A673 (cell line): ENCODE measurements around the gene DTYMK. TPM values are rescaled to one million over a fixed set of nuclear protein-coding genes. Genes with fewer than 3 reads are reported as not detected.

ENCODE experiments used
- Bru-seq: library from RNA; stranded (reverse); fragments of 400-500 nt; gene quantifications from one replicate; lab custom pipeline; 2021; lab: Mats Ljungman, UMichigan
- BruChase-seq, 2 experiments: library from RNA; stranded (reverse); fragments of 400-500 nt; gene quantifications; one replicate each; lab custom pipeline; 2021; lab: Mats Ljungman, UMichigan
- BruUV-seq: library from RNA; stranded (reverse); fragments of 400-500 nt; replicated peaks from 2 replicates; lab custom pipeline; 2021; lab: Mats Ljungman, UMichigan
- CTCF ChIA-PET: fragments of 300-600 bp; sonication (Branson Sonifier 250); formaldehyde crosslinking; loops from one replicate; lab custom pipeline; 2022; ENCODE audit warnings: antibody characterized with exemption; lab: Charles Lee
- POLR2A ChIA-PET: fragments of 300-600 bp; sonication (Branson Sonifier 250); formaldehyde crosslinking; loops from one replicate; lab custom pipeline; 2022; ENCODE audit warnings: antibody characterized with exemption; ENCODE audit not compliant: low non-redundant PET; lab: Charles Lee
- DNase-seq: peaks from one replicate; pipeline ENCODE4 v3.0.0-alpha.2; 2015; ENCODE audit warnings: low spot score
- H3K27ac ChIP-seq: fragments of 200-600 bp; sonication (generic); 2 replicates; pipeline ENCODE4 v1.5.1; 2016; ENCODE audit warnings: mixed run types, low read depth, mild to moderate bottlenecking, mixed read lengths, antibody characterized with exemption, low read length; ENCODE audit not compliant: poor library complexity, severe bottlenecking
- H3K27me3 ChIP-seq: fragments of 200-600 bp; sonication (generic); replicated peaks from 2 replicates; pipeline ENCODE4 v1.6.1; 2017; ENCODE audit warnings: mixed run types, low read depth, mild to moderate bottlenecking, mixed read lengths, antibody characterized with exemption, low read length; ENCODE audit not compliant: insufficient read depth, poor library complexity
- H3K36me3 ChIP-seq: fragments of 200-600 bp; sonication (generic); 2 replicates; pipeline ENCODE4 v1.6.1; 2016; ENCODE audit warnings: mixed run types, mild to moderate bottlenecking, mixed read lengths, antibody characterized with exemption, low read length; ENCODE audit not compliant: insufficient read depth, poor library complexity, severe bottlenecking
- H3K4me1 ChIP-seq: fragments of 200-600 bp; sonication (generic); 2 replicates; pipeline ENCODE4 v1.6.1; 2017; ENCODE audit warnings: mixed run types, mild to moderate bottlenecking, mixed read lengths, antibody characterized with exemption, low read length; ENCODE audit not compliant: insufficient read depth, poor library complexity, severe bottlenecking
- H3K4me3 ChIP-seq: fragments of 200-600 bp; sonication (generic); 2 replicates; pipeline ENCODE4 v1.5.1; 2016; ENCODE audit warnings: low read depth, mixed run types, mild to moderate bottlenecking, mixed read lengths, low read length; ENCODE audit not compliant: poor library complexity, severe bottlenecking
- H3K9me3 ChIP-seq: fragments of 200-600 bp; sonication (generic); 2 replicates; pipeline ENCODE4 v1.6.1; 2016; ENCODE audit warnings: mixed run types, low read depth, mild to moderate bottlenecking, mixed read lengths, antibody characterized with exemption, low read length; ENCODE audit not compliant: poor library complexity, severe bottlenecking
- EZH2 ChIP-seq: fragments of 200-600 bp; sonication (generic); IDR thresholded peaks from 2 replicates; pipeline ENCODE4 v1.6.1; 2017; ENCODE audit warnings: borderline replicate concordance, low read depth, mild to moderate bottlenecking, mixed read lengths, antibody characterized with exemption, low read length; ENCODE audit not compliant: poor library complexity, severe bottlenecking
- intact Hi-C: fragments of 100-400 bp; cut with micrococcal nuclease; formaldehyde crosslinking; loops from one replicate; pipeline ENCODE4 v1.10.0; 2022; ENCODE audit not compliant: unreplicated experiment
- long read RNA-seq: library from polyadenylated mRNA; stranded (forward); transcript quantifications from one replicate; pipeline ENCODE4 v2.0.0, GENCODE V29; 2022
- total RNA-seq: library from RNA; stranded (reverse); gene quantifications from 2 replicates; pipeline ENCODE4 v1.2.3, GENCODE V29; 2021
- TF ChIP-seq, protein P1 (sequence below): fragments of 300-800, 200-600 bp; sonication (generic); conservative IDR thresholded peaks from 2 replicates; pipeline ENCODE4 v1.5.1; 2017; ENCODE audit warnings: low read depth, mild to moderate bottlenecking, antibody characterized with exemption, low read length, moderate library complexity, mixed read lengths

The DTYMK gene, protein sequence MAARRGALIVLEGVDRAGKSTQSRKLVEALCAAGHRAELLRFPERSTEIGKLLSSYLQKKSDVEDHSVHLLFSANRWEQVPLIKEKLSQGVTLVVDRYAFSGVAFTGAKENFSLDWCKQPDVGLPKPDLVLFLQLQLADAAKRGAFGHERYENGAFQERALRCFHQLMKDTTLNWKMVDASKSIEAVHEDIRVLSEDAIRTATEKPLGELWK
- total RNA-seq (139 TPM in 2 replicates), Bru-seq, nascent RNA (percentile 94 among the genes with signal in this experiment), BruChase-seq, experiment 1, labeled RNA remaining after a 2-hour chase (percentile 98 among the genes with signal in this experiment), BruChase-seq, experiment 2, labeled RNA remaining after a 6-hour chase (percentile 96 among the genes with signal in this experiment)
- long read RNA-seq, transcript DTYMK-206 (2 exons, 890 nt): minor isoform, 5 of 288 reads
- long read RNA-seq, transcript DTYMK-202 (4 exons, 1,089 nt): minor isoform, 61 of 288 reads
- long read RNA-seq, transcript DTYMK-201 (5 exons, 1,232 nt): major isoform, 170 of 288 reads
- long read RNA-seq, partial matches to known transcripts: 3 of 288 reads
- long read RNA-seq, other reads (novel, unspliced or antisense): 47 of 288 reads

GRCh38 chr2:241686650-241687425 is at the start of gene DTYMK:
Gene DTYMK (minus strand): TSS chr2:241686815. CDS start chr2:241686783, 32 bp downstream.
- intact Hi-C loops: loop anchor here (2.0 kb wide), 1 partner anchor 14 kb away; no protein-coding TSS in a partner anchor
- H3K4me3 ChIP-seq: peak within 1 kb of the TSS; percentile 96
- peak; percentile 99 for DNase-seq
- H3K36me3 ChIP-seq: peaks cover 59% of the 10 kb centered on the region
- H3K4me1 ChIP-seq: peaks cover 11% of the 10 kb centered on the region
- H3K27ac ChIP-seq: peak within 1 kb of the TSS; percentile 98
- no peak for TF ChIP-seq EZH2
- H3K27me3 ChIP-seq: no peaks in the 10 kb centered on the region
- H3K9me3 ChIP-seq: no peaks in the 10 kb centered on the region
- ChIA-PET POLR2A (interaction anchor here (0.5 to 1.3 kb wide), 6 partner anchors 13 to 537 kb away, joined by 5 to 8 read pairs (median 6); partner anchors contain the start of genes ING5 and PASK), CTCF (interaction anchor here (1.0 kb wide), 2 partner anchors 15 to 22 kb away, joined by 3 read pairs; partner anchors contain the start of gene ING5)
- BruUV-seq: TSS peak; percentile 60

- intact Hi-C loops: no loop called here
Measured at GRCh38 chr2:241736111-241736510, 49.5 kb upstream of the DTYMK start.

DNA sequence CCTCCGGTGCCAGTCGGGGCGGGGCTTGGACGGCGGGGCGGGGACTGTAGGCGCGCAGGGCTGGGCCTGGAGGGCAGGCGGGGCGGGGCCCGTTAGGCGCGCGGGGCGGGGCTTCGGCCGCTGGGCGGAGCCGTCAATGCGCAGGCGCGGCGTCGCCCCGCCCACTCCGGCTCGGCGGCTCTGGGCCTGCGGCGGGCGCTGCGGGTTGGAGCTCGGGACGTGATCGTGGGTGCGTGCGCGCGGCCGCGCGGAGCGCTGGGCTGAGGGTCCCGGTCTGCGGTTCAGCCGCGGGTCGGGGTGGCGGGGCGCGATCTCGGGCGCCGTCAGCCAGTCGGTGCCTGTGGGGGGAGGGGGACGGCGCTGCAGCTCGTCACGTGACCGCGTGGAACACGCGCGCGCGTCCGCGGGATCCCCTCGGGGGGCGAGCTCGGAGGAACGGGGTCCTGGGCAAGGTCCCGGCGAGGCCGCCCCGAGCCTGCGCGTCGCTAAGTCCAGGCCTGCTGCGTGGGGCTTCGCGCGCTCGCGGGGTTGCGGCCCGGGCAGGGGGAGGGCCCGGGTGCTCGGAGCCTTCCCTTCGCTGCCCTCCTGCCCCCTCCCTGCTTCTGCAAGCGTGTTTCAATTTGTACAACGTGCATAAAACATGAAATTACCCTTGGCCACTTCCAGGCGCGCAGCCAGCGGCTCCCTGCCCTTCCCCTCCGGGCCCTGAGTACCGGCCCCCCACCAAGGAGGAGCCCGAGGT is 48.0 kb upstream of the DTYMK start, which contains the start of gene D2HGDH:
Gene D2HGDH, plus strand, starts transcription at position 164 of the 742 bp plus-strand sequence. CDS start 595 bp downstream, outside the sequence.
- Histone ChIP-seq H3K36me3 (peaks cover 6% of the 10 kb centered on the region), H3K9me3 (no peaks in the 10 kb centered on the region), H3K4me3 (peak within 1 kb of the TSS; percentile 80), H3K27me3 (no peaks in the 10 kb centered on the region), H3K27ac (peak within 1 kb of the TSS; percentile 93), H3K4me1 (peaks cover 5% of the 10 kb centered on the region)
- no TSS peak for BruUV-seq
- ChIA-PET CTCF (interaction anchor here (0.6 to 0.7 kb wide), 2 partner anchors 69 kb away, joined by 3 read pairs; no protein-coding TSS in a partner anchor), POLR2A (no interaction called here)
- intact Hi-C loops: loop anchor here (2.0 kb wide), 1 partner anchor 146 kb away; no protein-coding TSS in a partner anchor
- TF ChIP-seq EZH2: no peak
- TF ChIP-seq, protein P1, sequence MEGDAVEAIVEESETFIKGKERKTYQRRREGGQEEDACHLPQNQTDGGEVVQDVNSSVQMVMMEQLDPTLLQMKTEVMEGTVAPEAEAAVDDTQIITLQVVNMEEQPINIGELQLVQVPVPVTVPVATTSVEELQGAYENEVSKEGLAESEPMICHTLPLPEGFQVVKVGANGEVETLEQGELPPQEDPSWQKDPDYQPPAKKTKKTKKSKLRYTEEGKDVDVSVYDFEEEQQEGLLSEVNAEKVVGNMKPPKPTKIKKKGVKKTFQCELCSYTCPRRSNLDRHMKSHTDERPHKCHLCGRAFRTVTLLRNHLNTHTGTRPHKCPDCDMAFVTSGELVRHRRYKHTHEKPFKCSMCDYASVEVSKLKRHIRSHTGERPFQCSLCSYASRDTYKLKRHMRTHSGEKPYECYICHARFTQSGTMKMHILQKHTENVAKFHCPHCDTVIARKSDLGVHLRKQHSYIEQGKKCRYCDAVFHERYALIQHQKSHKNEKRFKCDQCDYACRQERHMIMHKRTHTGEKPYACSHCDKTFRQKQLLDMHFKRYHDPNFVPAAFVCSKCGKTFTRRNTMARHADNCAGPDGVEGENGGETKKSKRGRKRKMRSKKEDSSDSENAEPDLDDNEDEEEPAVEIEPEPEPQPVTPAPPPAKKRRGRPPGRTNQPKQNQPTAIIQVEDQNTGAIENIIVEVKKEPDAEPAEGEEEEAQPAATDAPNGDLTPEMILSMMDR: no peak
- DNase-seq: peak; percentile 91

More at GRCh38 chr2:241736111-241736510, 49.5 kb upstream of the DTYMK start:
- POLR2A ChIA-PET: no interaction called here
- H3K36me3 ChIP-seq: peaks cover 6% of the 10 kb centered on the region
- CTCF ChIA-PET: interaction anchor here (0.6 to 1.2 kb wide), 2 partner anchors 137 to 142 kb away, joined by 3 read pairs; no protein-coding TSS in a partner anchor
- peak overlapping the region; percentile 80 for H3K4me3 ChIP-seq
- TF ChIP-seq, protein P1: no peak
- TF ChIP-seq EZH2: no peak
- DNase-seq: no peak
- no peaks in the 10 kb centered on the region for H3K9me3 ChIP-seq
- H3K27me3 ChIP-seq: no peaks in the 10 kb centered on the region
- BruUV-seq: TSS peak; percentile 34
- no peaks in the 10 kb centered on the region for H3K4me1 ChIP-seq
- H3K27ac ChIP-seq: peak overlapping the region; percentile 93
